NT2/D1 (cell line): Measurements from ENCODE around the gene MAP1LC3C.

Experiments used
- SUZ12 ChIP-seq: IDR thresholded peaks from 2 replicates; pipeline ENCODE4 v1.6.1; 2011; ENCODE audit not compliant: insufficient read length, insufficient read depth; ENCODE audit errors: extremely low read depth
- YY1 ChIP-seq: IDR thresholded peaks from 2 replicates; pipeline ENCODE4 v1.6.1; 2011; ENCODE audit not compliant: insufficient read length, insufficient read depth
- ZNF274 ChIP-seq: IDR thresholded peaks from 2 replicates; pipeline ENCODE4 v1.6.1; 2011; ENCODE audit warnings: mild to moderate bottlenecking, low read depth, low read length

DNA sequence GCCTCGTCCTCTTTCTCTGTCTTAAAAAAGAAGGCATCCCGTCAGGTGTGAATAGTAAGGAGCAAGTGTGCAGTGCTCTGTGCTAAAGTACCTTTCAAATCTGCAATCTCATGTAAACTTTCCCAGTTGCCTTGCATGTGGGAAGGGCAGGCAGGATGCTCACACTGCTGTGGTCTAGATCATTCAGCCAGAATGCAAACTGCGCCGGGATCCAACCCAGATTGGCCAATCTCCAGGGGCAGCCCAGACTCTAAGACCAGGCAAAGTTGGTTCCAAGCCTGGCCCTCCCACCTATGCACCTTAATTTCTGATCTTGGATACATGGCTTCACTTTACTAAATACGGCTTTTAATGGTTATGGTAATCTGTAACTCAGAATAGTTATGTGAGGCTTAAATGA is 3.2 kb upstream of the MAP1LC3C start:
- TF ChIP-seq YY1 (no peak), SUZ12 (no peak), ZNF274 (no peak)
